Mammary epithelial cell (primary cell): Measurements from ENCODE around the gene DSCAML1.

Source experiments
- CTCF ChIP-seq, 2 donors: IDR thresholded peaks in 1 of 2; conservative IDR thresholded peaks in 1 of 2; 2 replicates each; pipeline ENCODE4 v1.5.1; 2011 to 2012; ENCODE audit warnings: inconsistent platforms in 2 of 2, low read length in 2 of 2, mild to moderate bottlenecking in 2 of 2, control low read depth in 1 of 2, low read depth in 1 of 2; ENCODE audit not compliant: insufficient read depth in 1 of 2; ENCODE audit errors: extremely low read depth in 1 of 2
- EZH2 ChIP-seq: IDR thresholded peaks from 2 replicates; pipeline ENCODE4 v1.6.1; 2012; ENCODE audit warnings: low read length, inconsistent platforms, borderline replicate concordance

DNA sequence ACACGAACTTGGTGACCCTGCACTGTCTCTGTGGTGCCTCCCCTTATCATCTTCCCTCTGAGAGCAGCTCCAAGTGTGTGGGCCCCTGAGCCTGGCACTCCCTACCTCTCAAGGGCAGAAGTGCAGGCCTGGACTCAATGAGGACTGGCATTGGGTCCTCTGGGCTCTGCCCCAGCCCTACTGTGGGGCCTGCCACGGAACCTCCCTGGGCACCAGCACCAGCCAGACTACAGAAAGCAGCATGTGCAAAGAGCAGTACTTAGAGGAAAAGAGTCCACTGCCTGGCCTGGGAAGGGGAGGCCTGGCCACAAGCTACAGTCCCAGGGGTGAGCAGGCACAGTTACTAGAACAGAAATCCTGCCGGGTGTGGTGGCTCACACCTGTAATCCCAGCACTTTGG, 222.5 kb downstream of the DSCAML1 start:
- TF ChIP-seq CTCF (conservative IDR thresholded peaks at IDR 0.05 in 1 of 2, IDR thresholded peaks at IDR 0.05 in 1 of 2; ENCODE audit: extremely low read depth in 1 of 2, insufficient read depth in 1 of 2, low read depth in 1 of 2, low read length in 2 of 2) (no peak), EZH2 (no peak)
